GM19240 (cell line): ENCODE measurements around the gene LMBRD1.
"Not testable (repeated sequence)": the region's sequence is repeated elsewhere in the genome, so short reads cannot be mapped to it uniquely, and the experiment has no call there.

Experiments
- DNase-seq: peaks from one replicate; pipeline ENCODE4 v3.0.0; 2011; ENCODE audit warnings: low spot score; ENCODE audit not compliant: insufficient read length

The LMBRD1 gene

DNA sequence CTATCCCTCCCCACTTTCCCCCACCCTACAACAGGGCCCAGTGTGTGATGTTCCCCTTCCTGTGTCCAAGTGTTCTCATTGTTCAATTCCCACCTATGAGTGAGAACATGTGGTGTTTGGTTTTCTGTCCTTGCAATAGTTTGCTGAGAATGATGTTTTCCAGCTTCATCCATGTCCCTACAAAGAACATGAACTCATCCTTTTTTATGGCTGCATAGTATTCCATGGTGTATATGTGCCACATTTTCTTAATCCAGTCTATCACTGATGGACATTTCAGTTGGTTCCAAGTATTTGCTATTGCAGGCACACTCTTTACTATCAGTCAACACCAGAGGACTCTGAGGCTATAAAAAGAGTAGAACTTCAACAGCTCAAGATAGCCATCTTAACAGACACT, 2.0 kb upstream of the LMBRD1 start:
- not testable (repeated sequence) for DNase-seq

DNA sequence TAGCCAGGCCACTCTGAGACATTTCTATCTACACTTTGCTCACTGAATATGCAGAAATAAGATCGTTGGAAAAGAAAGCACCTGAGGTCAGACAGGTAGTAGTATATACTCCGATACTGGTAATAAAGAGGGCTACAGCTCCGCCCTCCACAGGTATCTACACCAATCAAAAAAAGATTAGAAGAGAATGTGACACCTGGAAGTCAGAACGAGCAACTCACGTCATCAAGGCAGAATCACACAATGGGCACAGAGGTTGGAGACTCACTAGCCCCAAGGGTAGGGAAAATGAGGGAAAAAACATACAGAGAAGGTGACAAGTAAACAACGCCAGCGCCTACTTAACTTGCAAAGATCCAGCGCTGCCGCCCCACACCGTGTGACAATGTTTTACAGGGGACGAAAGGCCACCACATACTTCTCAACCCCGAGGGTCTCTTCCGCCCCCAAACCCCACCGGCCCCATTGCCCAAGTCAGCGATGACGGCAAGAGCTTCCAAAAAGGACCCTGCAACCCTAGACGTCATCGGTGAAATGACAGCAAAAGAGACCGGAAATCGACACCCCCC, 653 bp downstream of the LMBRD1 start:
- DNase-seq, result no peak

DNA sequence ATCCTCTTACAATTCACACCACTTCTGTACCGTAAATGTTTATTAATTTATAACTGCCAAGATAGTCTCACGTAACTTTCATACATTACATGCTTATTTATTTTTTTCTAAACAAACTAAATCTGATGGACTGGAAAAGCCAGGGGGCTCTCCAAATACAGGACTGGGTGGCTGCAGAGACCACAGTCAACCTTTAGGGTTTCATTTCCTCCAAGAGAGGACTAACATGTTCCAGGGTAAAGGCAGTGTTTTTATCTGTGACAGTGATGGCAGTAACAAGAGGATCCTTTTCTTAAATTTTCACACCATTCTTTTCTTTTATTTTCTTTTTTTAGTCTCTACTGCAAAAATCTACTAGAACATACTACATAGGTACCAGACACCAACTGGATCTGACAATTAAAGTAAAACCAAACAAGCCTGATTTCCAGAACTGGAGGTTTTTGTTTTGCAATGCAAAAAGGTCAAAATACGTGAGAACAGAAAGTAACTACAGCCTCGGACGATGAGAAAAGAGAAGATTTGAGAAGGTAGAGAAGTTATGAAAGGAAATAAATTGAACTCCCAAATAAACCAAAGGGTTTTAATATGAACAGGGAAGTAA, 1.2 kb downstream of the LMBRD1 start:
- DNase-seq, result no peak

DNA sequence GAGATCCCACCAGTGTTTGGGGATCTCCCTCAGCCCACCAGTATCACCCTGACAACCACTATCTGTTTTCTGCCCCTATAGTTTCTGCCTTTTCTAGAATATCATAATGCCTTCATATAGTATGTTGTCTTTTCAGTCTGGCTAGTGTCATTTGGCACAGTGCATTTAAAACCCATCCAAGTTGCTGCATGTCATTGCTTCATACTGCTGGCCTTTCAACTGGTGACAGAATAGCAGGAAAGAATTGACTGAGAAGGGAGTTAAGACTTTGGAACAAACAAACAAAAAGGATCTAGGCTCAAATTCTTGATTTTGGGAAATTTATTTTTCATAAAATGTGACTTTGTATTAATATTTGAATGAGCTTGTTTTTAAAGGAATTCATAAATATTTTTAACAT, 4.5 kb downstream of the LMBRD1 start:
- no peak for DNase-seq

DNA sequence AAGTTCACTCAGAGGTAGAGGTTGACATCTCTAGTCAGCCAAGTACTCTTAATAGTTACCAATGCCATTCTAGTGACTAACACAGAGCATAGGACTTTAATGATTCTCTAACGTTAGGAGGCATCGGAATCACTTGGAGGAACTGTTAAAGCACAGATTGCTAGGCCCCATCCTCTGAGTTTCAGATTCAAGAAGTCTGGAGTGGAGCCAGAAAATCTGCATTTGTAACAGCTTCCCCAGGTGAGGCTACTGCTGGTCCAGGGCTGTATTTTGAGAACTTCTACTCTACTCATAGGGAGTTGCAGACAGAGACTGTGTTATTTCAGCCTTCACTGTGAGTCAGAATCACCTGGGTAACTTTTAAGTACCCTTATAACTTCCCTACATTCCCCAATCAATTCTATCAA, 5.7 kb downstream of the LMBRD1 start:
- no peak for DNase-seq

DNA sequence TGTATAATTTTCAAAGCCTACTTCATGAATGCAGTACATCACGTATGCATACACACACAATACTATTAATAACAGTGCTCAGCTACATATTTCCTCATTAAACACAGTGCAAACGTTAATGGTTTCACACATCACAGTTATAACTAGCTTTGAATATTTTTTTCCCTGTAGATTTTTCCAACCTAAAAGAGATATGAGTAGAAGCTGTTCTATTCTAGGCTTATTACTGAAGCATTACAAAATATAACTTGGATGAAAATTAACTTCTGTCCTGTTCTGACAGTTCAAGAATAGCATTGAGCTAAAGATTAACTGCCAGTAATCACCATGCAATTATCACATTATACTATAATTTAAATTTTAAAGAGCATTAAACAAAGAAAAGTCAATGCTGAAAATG, 6.2 kb downstream of the LMBRD1 start:
- DNase-seq, result no peak

DNA sequence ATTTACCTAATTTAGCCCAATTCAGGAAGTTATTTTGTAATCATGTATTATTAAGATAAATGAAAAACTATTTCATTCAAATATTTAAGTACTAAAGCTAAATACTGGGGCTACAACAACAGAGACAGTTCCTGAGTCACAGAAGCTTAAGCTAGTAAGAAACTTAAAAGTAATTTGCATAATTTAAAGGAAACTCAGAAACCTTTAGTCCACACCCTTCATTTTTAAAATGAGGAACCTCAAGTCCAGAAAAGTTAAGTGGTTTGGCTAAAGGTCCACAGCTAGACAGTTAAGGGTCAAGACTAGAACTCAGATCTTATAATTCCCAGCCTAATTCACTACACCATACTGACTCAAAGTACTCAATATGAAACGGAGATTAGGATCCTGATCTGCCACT, 7.2 kb downstream of the LMBRD1 start:
- DNase-seq, result no peak

DNA sequence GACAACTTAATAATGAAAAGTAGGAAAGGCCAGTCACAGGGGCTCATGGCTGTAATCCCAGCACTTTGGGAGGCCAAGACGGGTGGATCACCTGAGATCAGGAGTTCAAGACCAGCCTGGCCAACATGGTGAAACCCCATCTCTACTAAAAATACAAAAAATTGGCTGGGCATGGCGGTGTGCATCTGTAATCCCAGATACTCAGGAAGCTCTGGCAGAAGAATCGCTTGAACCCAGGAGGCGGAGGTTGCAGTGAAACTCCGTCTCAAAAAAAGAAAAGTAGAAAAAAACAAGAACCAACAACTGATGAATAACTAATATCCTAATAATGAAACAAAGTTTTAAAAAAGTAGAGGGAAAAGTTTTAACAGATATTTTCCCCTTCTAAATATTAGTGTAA, 9.4 kb downstream of the LMBRD1 start:
- DNase-seq, result not testable (repeated sequence)

DNA sequence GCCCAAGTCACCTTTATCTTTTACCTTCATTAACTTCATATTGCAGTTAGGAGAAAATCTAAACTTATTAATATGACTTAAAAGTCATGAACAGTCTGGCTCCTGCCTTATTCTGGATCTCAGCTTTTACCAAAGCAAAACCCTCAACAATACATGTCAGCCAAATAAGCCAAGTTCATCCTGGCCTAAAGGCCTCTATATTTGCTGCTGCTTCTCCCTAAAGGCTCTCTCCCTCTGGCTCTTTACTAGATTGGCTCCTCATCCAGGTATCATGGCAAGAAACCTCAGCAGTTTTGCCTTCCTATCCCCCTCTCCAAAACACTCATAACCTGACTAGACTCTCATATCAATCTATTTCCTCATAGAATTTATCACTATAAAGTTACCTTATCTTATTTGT, 11.1 kb downstream of the LMBRD1 start:
- DNase-seq, result no peak

DNA sequence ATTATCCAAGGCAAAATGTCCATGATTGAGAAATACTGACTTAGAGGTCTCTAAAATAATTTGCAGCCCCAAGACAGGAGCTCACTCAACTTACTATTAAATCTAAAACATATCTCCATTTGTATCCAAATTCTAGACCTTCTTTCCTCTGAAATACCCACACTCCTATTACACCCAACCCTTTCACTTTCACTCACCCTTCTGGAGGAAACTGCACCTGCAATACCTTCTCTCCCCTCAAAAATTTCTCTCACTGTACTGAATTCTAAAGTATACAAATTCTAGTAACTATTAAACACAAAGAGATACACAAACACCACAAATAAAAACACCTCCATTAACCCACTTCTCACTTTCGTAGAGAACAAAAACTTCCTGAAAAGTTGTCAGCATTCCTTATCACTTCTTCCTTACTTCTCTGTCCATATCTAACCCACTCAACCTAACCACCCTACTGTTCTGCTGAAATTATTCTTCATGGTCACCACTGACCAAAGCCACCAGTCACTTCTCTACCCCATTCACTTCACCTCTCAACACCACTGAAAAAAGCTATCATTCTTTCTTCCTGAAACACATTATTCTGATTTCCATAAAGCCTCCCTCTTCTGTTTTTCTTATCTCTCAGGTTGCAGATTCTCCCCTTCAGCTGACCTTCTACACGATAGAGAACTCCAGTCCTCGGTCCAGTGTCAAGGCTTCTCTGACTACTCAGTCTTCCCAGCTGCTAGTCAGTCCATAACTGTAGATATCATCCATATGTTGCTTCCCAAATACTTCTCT, 12.0 kb downstream of the LMBRD1 start:
- DNase-seq, result no peak

DNA sequence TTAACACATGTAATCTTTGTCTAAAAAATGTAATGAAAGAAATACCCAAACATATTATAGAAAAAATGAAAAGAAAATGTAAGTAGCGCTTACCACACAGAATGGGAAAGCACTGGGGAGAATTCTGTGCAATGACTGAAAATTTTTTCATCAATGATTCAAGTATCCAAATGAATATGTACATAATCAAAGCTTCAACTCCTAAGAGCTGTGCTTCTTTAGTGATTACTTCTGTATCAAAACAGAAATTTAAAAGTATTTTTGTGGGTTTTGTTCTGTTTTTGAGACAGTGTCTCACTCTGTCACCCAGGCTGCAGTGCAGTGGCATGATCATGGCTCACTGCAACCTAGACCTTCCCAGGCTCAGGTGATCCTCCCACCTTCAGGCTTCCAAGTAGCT, 13.7 kb downstream of the LMBRD1 start:
- no peak for DNase-seq

DNA sequence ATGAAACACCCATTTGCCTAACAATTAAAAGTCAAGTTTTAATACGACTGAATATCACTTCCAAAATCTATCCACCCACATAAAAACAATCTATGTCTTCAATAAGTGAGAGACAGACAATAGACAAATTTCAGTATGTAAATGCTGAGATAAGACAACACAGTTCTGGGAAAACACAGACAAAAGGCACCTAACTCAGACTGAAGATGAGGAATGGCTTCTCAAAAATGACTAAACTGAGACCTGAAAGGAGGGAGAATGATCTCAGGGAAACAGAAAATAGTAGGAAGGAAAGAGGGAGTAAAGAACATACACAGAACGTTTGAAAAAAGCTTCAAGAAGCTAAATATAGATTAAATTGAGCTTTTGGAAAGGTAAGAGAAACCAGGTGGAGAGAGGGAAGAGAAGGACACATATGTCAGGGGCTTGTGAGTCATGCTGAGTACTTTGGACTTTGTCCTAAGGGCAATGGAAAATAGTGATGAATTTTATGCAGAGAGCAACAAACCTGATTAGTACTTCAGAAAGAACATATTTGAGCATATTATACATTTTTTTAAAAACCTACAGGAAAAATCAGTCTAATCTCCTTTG, 16.1 kb downstream of the LMBRD1 start:
- no peak for DNase-seq

DNA sequence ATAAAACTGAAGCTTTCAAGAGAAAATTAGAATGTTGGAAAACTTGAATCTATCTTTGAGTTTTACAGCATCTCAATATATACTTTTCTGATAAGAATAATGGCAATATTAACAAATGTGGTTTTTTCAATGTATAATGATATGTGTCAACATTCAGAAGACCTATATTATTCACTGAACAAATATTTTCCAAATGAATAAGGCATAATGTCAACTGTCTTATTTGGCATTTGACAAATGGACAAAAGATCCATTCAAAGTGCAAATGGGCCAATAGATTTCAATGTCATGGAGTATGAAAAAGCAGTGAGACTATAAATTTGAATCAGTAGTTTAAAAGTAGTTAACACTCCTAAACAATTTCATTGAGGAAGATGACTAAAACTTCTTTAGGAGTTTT, 20.9 kb downstream of the LMBRD1 start:
- no peak for DNase-seq

DNA sequence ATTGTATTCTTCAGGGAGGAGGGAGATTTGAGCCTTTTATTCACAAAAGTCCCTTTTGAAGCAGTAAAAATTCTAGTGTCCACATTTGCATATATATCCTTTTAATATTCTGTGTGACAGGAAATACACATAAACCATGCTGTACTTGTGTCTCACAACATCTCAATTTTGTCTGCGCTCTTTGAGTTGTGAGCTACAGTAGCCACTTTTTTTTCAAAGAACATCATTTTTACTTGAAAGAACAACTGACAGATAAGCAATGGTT, 21.3 kb downstream of the LMBRD1 start:
- no peak for DNase-seq

DNA sequence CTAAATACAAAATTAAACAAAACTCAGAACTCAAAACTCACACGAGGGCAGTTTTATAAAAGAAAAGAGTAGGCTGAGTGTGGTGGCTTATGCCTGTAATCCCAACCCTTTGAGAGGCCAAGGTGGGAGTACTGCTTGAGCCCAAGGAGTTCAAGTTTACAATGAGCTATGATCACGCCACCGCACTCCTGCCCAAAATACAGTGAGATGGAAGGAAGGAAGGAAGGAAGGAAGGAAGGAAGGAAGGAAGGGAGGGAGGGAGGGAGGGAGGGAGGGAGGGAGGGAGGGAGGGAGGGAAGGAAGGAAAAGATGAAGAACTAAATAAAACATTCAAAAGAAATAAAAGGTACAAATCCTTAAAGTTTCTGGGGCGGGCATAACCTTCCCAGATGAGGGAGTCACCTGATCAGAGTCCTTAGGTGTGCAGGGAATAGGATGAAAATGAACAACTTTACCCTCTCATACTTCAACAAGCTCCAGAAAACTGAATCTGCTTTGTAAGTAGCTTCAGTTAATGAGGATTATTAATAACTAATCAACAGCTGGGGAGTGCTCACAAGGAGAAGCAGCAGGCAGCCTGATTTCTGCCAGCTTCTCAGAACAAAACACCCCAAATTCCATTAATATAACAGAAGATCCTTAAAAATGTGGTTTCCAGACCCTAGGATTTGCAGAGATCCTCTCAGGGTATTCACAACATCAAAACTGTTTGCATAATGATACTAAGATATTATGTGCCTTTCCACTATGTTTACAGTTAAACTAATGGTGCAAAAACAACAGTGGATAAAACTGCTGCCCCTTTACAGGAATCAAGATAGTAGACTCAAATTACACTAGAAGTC, 21.8 kb downstream of the LMBRD1 start:
- no peak for DNase-seq

DNA sequence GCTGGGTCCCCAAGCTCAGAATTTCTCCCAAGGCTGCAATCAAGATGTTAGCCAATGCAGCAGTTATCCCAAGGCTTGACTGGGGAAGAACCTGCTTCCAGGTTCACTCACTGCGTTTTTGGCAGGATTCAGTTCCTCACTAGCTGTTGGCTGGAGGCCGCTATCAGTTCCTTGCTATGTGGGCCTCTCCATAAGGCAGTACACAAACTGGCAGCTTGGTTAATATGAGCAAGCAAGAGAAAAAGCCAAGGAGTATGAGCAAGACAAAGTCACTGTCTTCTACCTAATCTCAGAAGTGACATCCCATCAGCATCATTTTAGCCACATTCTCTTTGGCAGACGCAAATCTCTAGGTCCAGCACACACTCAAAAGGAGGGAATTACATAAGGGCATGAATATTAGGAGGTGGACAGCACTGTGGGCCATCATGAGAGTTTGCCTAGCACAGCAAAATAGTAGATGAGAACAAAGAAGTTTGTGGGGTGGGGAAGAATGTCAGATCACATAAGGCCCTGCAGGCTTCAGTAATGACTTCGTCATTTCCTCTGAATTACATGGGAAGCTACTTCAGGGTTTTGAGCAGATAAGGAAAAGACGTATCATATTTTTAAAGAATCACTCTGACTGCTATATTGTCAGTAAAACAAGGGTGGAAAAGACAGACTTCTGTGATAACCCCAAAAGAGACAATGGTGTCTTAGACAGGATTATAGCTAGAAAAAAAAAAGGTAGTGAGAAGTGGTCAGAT, 25.5 kb downstream of the LMBRD1 start:
- DNase-seq, result no peak

DNA sequence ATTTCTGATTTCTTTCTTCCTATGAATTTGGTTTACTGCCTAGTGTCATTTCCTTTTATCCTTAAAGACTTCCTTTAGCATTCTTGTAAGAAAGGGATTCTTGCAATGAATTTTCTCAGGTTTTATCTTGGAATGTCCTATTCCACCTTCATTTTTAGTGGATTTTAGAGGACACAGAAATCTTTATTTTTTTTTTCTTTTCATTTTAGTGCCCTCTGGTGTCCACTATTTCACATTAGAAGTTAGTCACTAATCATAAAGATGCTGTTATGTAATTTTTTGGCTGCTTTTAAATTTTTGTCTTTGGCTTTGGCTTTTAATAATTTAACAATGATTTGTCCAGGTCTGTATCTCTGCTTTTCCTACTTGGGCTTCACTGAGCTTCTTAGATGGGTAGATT, 28.1 kb downstream of the LMBRD1 start:
- no peak for DNase-seq

DNA sequence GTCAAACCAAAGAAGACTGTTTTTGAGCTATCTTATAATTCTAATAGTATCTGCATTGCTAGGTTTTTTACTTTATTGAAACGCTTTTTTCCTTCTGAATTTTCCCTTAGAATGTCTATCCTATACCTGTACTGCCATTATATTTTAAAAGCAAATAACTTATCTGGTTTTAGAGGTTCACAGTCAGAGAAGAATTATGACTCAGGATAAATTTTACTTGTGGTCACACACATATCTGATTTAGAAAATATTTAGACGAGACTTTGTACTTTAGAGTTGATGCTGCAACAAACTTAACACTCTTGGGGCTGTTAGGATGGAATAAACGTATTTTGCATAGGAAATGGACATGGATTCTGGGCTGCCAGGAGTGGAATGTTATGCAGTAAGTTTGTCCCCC, 33.0 kb downstream of the LMBRD1 start:
- no peak for DNase-seq

DNA sequence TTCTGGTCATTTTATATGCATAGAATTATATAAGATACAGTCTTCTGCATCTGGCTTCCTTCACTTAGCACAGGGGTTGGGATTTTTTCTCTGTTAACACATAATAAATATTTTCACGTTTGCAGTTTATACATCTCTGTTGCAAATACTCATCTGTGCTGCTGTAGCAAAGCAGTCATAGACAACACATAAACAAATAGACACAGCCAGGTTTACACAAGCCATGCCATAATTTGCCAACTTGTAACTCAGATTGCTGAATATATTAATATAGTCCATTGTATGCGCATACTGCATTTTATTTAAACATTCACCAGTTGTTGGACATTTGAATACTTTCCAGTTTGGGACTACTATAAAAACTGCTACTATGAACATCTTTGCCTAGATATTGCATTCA, 35.0 kb downstream of the LMBRD1 start:
- DNase-seq, result no peak

DNA sequence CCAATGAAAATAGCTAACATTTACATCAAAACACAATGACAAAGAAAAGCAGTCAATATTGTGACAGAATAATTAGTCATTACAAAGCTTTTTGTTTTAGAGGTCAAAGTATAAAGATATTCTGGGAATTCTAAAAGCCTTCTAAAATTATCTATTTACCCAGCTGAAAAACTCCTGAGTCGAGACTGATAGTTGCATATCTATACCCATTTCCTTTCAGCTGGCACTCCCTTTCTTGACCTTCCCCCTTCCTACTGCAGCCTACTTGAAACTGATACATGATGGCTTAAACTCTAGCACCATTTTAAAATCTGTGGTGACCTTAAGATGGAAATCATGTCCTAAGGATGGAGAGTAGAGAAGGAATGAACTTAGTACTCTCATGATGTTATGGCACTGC, 38.6 kb downstream of the LMBRD1 start:
- no peak for DNase-seq

DNA sequence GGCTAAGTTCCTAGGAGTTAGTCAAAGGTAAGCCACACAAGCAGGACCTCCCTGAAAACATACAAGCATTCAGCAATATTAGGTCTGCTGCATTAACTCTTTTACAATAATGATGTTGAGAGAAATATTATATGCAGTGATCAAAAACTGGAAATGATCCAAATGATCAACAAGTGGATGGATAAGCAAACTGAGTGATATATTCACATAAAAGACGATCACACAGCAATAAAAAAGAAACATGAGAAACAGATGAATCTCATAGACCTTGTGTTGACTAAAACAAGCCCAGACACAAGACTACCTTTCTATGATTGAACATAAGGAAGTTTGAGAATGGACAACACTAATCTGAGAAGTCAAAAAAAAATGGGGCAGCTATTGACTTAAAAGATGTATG, 39.9 kb downstream of the LMBRD1 start:
- no peak for DNase-seq
